ENCODE data around the gene TSPAN4.

The TSPAN4 gene

GRCh38 chr11:833114-833791 is 9.4 kb upstream of the TSPAN4 start:
- no peak for TF ChIP-seq CTCF (IDR thresholded peaks at IDR 0.05; ENCODE audit: low read length, missing control alignments)
- no peak for DNase-seq (ENCODE audit: low read depth)
- H3K4me3 ChIP-seq (replicated peaks; ENCODE audit: low read depth, low read length), result peak overlapping the region; percentile 70

- TF ChIP-seq CTCF (IDR thresholded peaks at IDR 0.05; ENCODE audit: low read length, missing control alignments), result no peak
- H3K4me3 ChIP-seq (replicated peaks; ENCODE audit: low read depth, low read length), result peak overlapping the region; percentile 70
- DNase-seq (ENCODE audit: low read depth), result no peak
Measured at GRCh38 chr11:833849-834311, 8.8 kb upstream of the TSPAN4 start.

- peak; percentile 61 for DNase-seq (ENCODE audit: low read depth)
- no peak for TF ChIP-seq CTCF (IDR thresholded peaks at IDR 0.05; ENCODE audit: low read length, missing control alignments)
- peak overlapping the region; percentile 38 for H3K4me3 ChIP-seq (replicated peaks; ENCODE audit: low read depth, low read length)
Measured at GRCh38 chr11:834371-835316, 8.0 kb upstream of the TSPAN4 start.

- DNase-seq (ENCODE audit: low read depth), result no peak
- H3K4me3 ChIP-seq (replicated peaks; ENCODE audit: low read depth, low read length), result no peak overlapping the region
- no peak for TF ChIP-seq CTCF (IDR thresholded peaks at IDR 0.05; ENCODE audit: low read length, missing control alignments)
Measured at GRCh38 chr11:836274-836673, 6.4 kb upstream of the TSPAN4 start.

GRCh38 chr11:836700-837099 is 6.0 kb upstream of the TSPAN4 start:
- DNase-seq (ENCODE audit: low read depth), result no peak

More at GRCh38 chr11:836700-837099, 6.0 kb upstream of the TSPAN4 start:
- H3K4me3 ChIP-seq (replicated peaks; ENCODE audit: low read depth, low read length), result no peak overlapping the region
- TF ChIP-seq CTCF (IDR thresholded peaks at IDR 0.05; ENCODE audit: low read length, missing control alignments), result no peak
